Small intestine (tissue), 7 donors: Measurements from ENCODE around the gene OTULIN. TPM values are rescaled to one million over a fixed set of nuclear protein-coding genes. Genes with fewer than 3 reads are reported as not detected.

Experiments used
- DNase-seq, 2 donors: peaks; one replicate each; pipeline versions ENCODE4 v3.0.0 to v3.0.0-alpha.2; 2013
- FAIRE-seq: peaks from 2 replicates; lab custom pipeline; 2012; peaks lifted over from hg19 to GRCh38; lab: Jason Lieb, UNC
- H3K27ac ChIP-seq, 3 donors: one replicate each; pipeline ENCODE4 v1.5.1; 2013; ENCODE audit warnings: low read length in 2 of 3, mild to moderate bottlenecking in 2 of 3, control low read depth in 1 of 3, inconsistent platforms in 1 of 3, low read depth in 1 of 3, moderate library complexity in 1 of 3
- H3K27me3 ChIP-seq, 3 donors: one replicate each; pipeline ENCODE4 v1.6.1; 2013; ENCODE audit warnings: low read length in 3 of 3, inconsistent platforms in 1 of 3; ENCODE audit not compliant: control insufficient read depth in 3 of 3, insufficient read depth in 3 of 3
- H3K36me3 ChIP-seq, 3 donors: one replicate each; pipeline ENCODE4 v1.6.1; 2013; ENCODE audit warnings: low read length in 3 of 3, inconsistent platforms in 1 of 3, low read depth in 1 of 3, mild to moderate bottlenecking in 1 of 3, moderate library complexity in 1 of 3; ENCODE audit not compliant: control insufficient read depth in 3 of 3, insufficient read depth in 2 of 3
- H3K4me1 ChIP-seq, 3 donors: one replicate each; pipeline ENCODE4 v1.6.1; 2013; ENCODE audit warnings: low read length in 2 of 3, inconsistent platforms in 1 of 3, low read depth in 1 of 3, mild to moderate bottlenecking in 1 of 3, moderate library complexity in 1 of 3; ENCODE audit not compliant: control insufficient read depth in 3 of 3, insufficient read depth in 2 of 3
- H3K4me3 ChIP-seq, 3 donors: one replicate each; pipeline ENCODE4 v1.5.1; 2013; ENCODE audit warnings: low read length in 3 of 3, control low read depth in 1 of 3, inconsistent platforms in 1 of 3, low read depth in 1 of 3, mild to moderate bottlenecking in 1 of 3, moderate library complexity in 1 of 3
- H3K9me3 ChIP-seq, 2 donors: one replicate each; pipeline ENCODE4 v1.6.1; 2013; ENCODE audit warnings: low read depth in 1 of 2, low read length in 1 of 2; ENCODE audit not compliant: control insufficient read depth in 2 of 2, insufficient read depth in 1 of 2
- WGBS, 3 donors: extraction: QIAGEN DNeasy Blood & Tissue Kit; methylation state at CpG; one replicate each; pipeline ENCODE4 v1.1.7; 2013; 5-methylcytosine and 5-hydroxymethylcytosine counted together
- polyA plus RNA-seq, 4 donors: library from polyadenylated mRNA; stranded (reverse) in 3 of 4; unstranded in 1 of 4; fragments of 200-250 nt in 3 of 4; fragments of 120-200 nt in 1 of 4; gene quantifications; one replicate each; pipeline versions ENCODE4 v1.2.1 to v1.2.3, GENCODE V29; 2013
- donor health status: healthy with polysubstance abuse.
- donor health status: control.
- donor health status: control.
- donor health status: Bipolar disorder and iron deficiency.
- donor health status: healthy.

OTULIN gene
- polyA plus RNA-seq, 4 donors: 3.1 to 22.8 (median 5.8) TPM

- H3K27ac ChIP-seq: peak overlapping the region; percentile 97 to 98 (median 97)
- H3K4me3 ChIP-seq: peak overlapping the region; percentile 77 to 97 (median 85)
- WGBS, 3 donors: 1 to 2% (median 1%) methylated on average over 24 of the region's 24 CpGs
- peaks cover 0 to 31% (median 16%) of the 10 kb centered on the region in 3 donors for H3K4me1 ChIP-seq
- no peaks in the 10 kb centered on the region for H3K27me3 ChIP-seq
- no peaks in the 10 kb centered on the region for H3K9me3 ChIP-seq
- FAIRE-seq (no peak), DNase-seq (peak in 1 of 2 donors; percentile 44)
- H3K36me3 ChIP-seq: peaks cover 0 to 6% (median 0%) of the 10 kb centered on the region in 3 donors
Observed at GRCh38 chr5:14663734-14664269, 716 bp upstream of the OTULIN start.

GRCh38 chr5:14665101-14665822 lies 744 bp downstream of the OTULIN start:
- Histone ChIP-seq H3K36me3 (peaks cover 0 to 12% (median 0%) of the 10 kb centered on the region in 3 donors), H3K27ac (peak overlapping the region; percentile 97 to 98 (median 97)), H3K27me3 (no peaks in the 10 kb centered on the region), H3K9me3 (no peaks in the 10 kb centered on the region), H3K4me1 (peaks cover 0 to 31% (median 16%) of the 10 kb centered on the region in 3 donors), H3K4me3 (peak overlapping the region; percentile 77 to 97 (median 85))
- FAIRE-seq (no peak), DNase-seq (peak; percentile 82 to 83)
- WGBS, 3 donors: 0 to 1% (median 1%) methylated on average over 21 of the region's 21 CpGs

- H3K27me3 ChIP-seq: no peaks in the 10 kb centered on the region
- FAIRE-seq: no peak
- peak overlapping the region in 2 of 3 donors; percentile 77 to 85 for H3K4me3 ChIP-seq
- 3 to 18% (median 5%) methylated on average over 7 of the region's 7 CpGs for WGBS, 3 donors
- H3K27ac ChIP-seq: peak overlapping the region in 2 of 3 donors; percentile 43 to 97
- peak; percentile 69 to 72 for DNase-seq
- no peaks in the 10 kb centered on the region for H3K9me3 ChIP-seq
- peaks cover 0 to 32% (median 16%) of the 10 kb centered on the region in 3 donors for H3K4me1 ChIP-seq
- peaks cover 0 to 12% (median 0%) of the 10 kb centered on the region in 3 donors for H3K36me3 ChIP-seq
Observed at GRCh38 chr5:14665949-14666348, 1.4 kb downstream of the OTULIN start.

GRCh38 chr5:14666357-14666756 lies 1.8 kb downstream of the OTULIN start:
- no peak overlapping the region for H3K4me3 ChIP-seq
- peaks cover 0 to 33% (median 16%) of the 10 kb centered on the region in 3 donors for H3K4me1 ChIP-seq
- 12 to 29% (median 25%) methylated on average over 2 of the region's 2 CpGs for WGBS, 3 donors
- H3K9me3 ChIP-seq: no peaks in the 10 kb centered on the region
- H3K27ac ChIP-seq: peak overlapping the region in 1 of 3 donors; percentile 97
- DNase-seq (no peak), FAIRE-seq (no peak)
- peaks cover 0 to 12% (median 0%) of the 10 kb centered on the region in 3 donors for H3K36me3 ChIP-seq
- no peaks in the 10 kb centered on the region for H3K27me3 ChIP-seq

GRCh38 chr5:14667290-14667689 lies 2.8 kb downstream of the OTULIN start:
- WGBS, 3 donors: 69 to 77% (median 77%) methylated on average over 8 of the region's 8 CpGs
- FAIRE-seq (no peak), DNase-seq (no peak)
- H3K4me3 ChIP-seq: no peak overlapping the region
- H3K4me1 ChIP-seq: peaks cover 1 to 38% (median 23%) of the 10 kb centered on the region in 3 donors
- no peaks in the 10 kb centered on the region for H3K27me3 ChIP-seq
- no peaks in the 10 kb centered on the region for H3K9me3 ChIP-seq
- peaks cover 0 to 12% (median 0%) of the 10 kb centered on the region in 3 donors for H3K36me3 ChIP-seq
- H3K27ac ChIP-seq: peak overlapping the region in 2 of 3 donors; percentile 50 to 73

GRCh38 chr5:14667770-14668169 lies 3.3 kb downstream of the OTULIN start:
- H3K36me3 ChIP-seq: peaks cover 0 to 12% (median 0%) of the 10 kb centered on the region in 3 donors
- DNase-seq: no peak
- H3K4me3 ChIP-seq: peak overlapping the region in 1 of 3 donors; percentile 1
- WGBS, 3 donors: 19 to 54% (median 35%) methylated on average over 1 of the region's 1 CpG
- H3K27me3 ChIP-seq: no peaks in the 10 kb centered on the region
- FAIRE-seq: no peak
- peak overlapping the region in 2 of 3 donors; percentile 50 to 73 for H3K27ac ChIP-seq
- no peaks in the 10 kb centered on the region for H3K9me3 ChIP-seq
- peaks cover 1 to 42% (median 24%) of the 10 kb centered on the region in 3 donors for H3K4me1 ChIP-seq

- H3K9me3 ChIP-seq: no peaks in the 10 kb centered on the region
- H3K4me3 ChIP-seq: peak overlapping the region in 1 of 3 donors; percentile 1
- DNase-seq: peak; percentile 50 to 58
- peak overlapping the region in 2 of 3 donors; percentile 50 to 73 for H3K27ac ChIP-seq
- H3K36me3 ChIP-seq: peaks cover 0 to 12% (median 0%) of the 10 kb centered on the region in 3 donors
- no peaks in the 10 kb centered on the region for H3K27me3 ChIP-seq
- FAIRE-seq: no peak
- H3K4me1 ChIP-seq: peaks cover 1 to 44% (median 20%) of the 10 kb centered on the region in 3 donors
- WGBS, 3 donors: 28 to 56% (median 36%) methylated on average over 5 of the region's 5 CpGs
Observed at GRCh38 chr5:14668181-14668591, 3.7 kb downstream of the OTULIN start.

GRCh38 chr5:14669415-14669814 lies 4.9 kb downstream of the OTULIN start:
- H3K4me1 ChIP-seq: peaks cover 1 to 39% (median 17%) of the 10 kb centered on the region in 3 donors
- FAIRE-seq (no peak), DNase-seq (no peak)
- no peak overlapping the region for H3K27ac ChIP-seq
- 80 to 90% (median 86%) methylated on average over 5 of the region's 5 CpGs for WGBS, 3 donors
- no peaks in the 10 kb centered on the region for H3K27me3 ChIP-seq
- peaks cover 0 to 18% (median 4%) of the 10 kb centered on the region in 3 donors for H3K36me3 ChIP-seq
- no peak overlapping the region for H3K4me3 ChIP-seq
- no peaks in the 10 kb centered on the region for H3K9me3 ChIP-seq
